Prostate gland (tissue), 2 donors: ENCODE measurements around the gene NLRP11. TPM values are rescaled to one million over a fixed set of nuclear protein-coding genes. Genes with fewer than 3 reads are reported as not detected.

Experiments used
- DNase-seq: peaks from one replicate; pipeline ENCODE4 v3.0.0-alpha.2; 2019; ENCODE audit warnings: low spot score
- H3K27ac ChIP-seq, 2 donors: fragments of 200-600 bp; sonication (generic); 2 replicates each; pipeline ENCODE4 v1.5.1; 2017 to 2019
- H3K27me3 ChIP-seq: fragments of 200-600 bp; sonication (generic); replicated peaks from 2 replicates; pipeline ENCODE4 v1.5.1; 2019; ENCODE audit not compliant: insufficient read depth
- H3K36me3 ChIP-seq, 2 donors: fragments of 200-600 bp; sonication (generic); 1 replicate in 1 of 2; 2 replicates in 1 of 2; pipeline versions ENCODE4 v1.5.1 to v1.8.1; 2017 to 2019
- H3K4me1 ChIP-seq: fragments of 200-600 bp; sonication (generic); replicated peaks from 2 replicates; pipeline ENCODE4 v1.5.1; 2019
- H3K4me3 ChIP-seq, 2 donors: fragments of 200-600 bp; sonication (generic); 2 replicates each; pipeline ENCODE4 v1.5.1; 2017 to 2019
- H3K9me3 ChIP-seq: fragments of 200-600 bp; sonication (generic); 2 replicates; pipeline ENCODE4 v1.5.1; 2017
- CTCF ChIP-seq, 4 experiments: fragments of 200-600 bp in 2 of 4; fragments of 450-650 bp in 2 of 4; sonication (generic) in 2 of 4; IDR thresholded peaks; 1 replicate in 3 of 4; 2 replicates in 1 of 4; pipeline ENCODE4 v1.5.1; 2016 to 2019; ENCODE audit warnings: antibody characterized with exemption in 4 of 4, mild to moderate bottlenecking in 2 of 4, moderate library complexity in 2 of 4
- POLR2A ChIP-seq: fragments of 450-650 bp; IDR thresholded peaks from one replicate; pipeline ENCODE4 v1.6.1; 2016; ENCODE audit warnings: antibody characterized with exemption, mild to moderate bottlenecking
- POLR2AphosphoS5 ChIP-seq: sonication (generic); formaldehyde crosslinking; IDR thresholded peaks from one replicate; pipeline ENCODE4 v1.6.1; 2017; ENCODE audit warnings: antibody characterized with exemption
- WGBS: methylation state at CpG from one replicate; pipeline ENCODE4 v1.1.5; 2018; 5-methylcytosine and 5-hydroxymethylcytosine counted together
- intact Hi-C: fragments of 100-400 bp; cut with DNase I; formaldehyde crosslinking; loops from one replicate; pipeline ENCODE4 v1.14.2; 2022
- total RNA-seq, 2 donors: library from RNA; depleted of rRNA; stranded (reverse); fragments of >200 nt; gene quantifications; one replicate each; pipeline ENCODE4 v1.1.0, GENCODE V29; 2016

Gene NLRP11
- total RNA-seq, 2 donors from 2014 or later = 1.5 TPM; not detected in 1

GRCh38 chr19:55838906-55839305 lies 7.1 kb upstream of the NLRP11 start:
- intact Hi-C loops = no loop called here

DNA sequence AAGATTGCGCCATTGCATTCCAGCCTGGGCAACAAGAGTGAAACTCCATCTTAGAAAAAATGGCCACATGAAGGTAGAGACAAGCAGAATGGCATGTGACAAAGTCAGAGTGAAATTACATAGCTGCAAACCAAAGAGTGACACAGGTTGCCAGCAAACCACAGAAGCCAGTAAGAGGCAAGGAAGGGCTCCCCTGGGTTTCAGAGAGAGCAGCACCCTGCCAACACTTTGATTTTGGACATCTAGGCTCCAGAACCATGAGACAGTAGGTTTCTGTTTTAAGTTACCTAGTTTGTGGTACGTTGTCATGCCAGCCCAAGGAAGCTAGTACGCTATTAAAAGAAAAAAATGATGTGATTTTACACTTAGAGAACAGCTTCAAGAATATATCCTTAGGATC lies 6.5 kb upstream of the NLRP11 start:
- no peaks in the 10 kb centered on the region for H3K36me3 ChIP-seq

More at GRCh38 chr19:55838906-55839305, 7.1 kb upstream of the NLRP11 start:
- H3K9me3 ChIP-seq = no peaks in the 10 kb centered on the region
- WGBS = 53% methylated on average over 4 of the region's 4 CpGs
- H3K27ac ChIP-seq = no peak overlapping the region
- no peaks in the 10 kb centered on the region for H3K36me3 ChIP-seq
- H3K4me1 ChIP-seq = no peaks in the 10 kb centered on the region
- H3K27me3 ChIP-seq = no peaks in the 10 kb centered on the region
- TF ChIP-seq POLR2A (no peak), POLR2AphosphoS5 (no peak), CTCF (IDR thresholded peaks at IDR 0.05) (no peak)
- DNase-seq = no peak
- no peak overlapping the region for H3K4me3 ChIP-seq

GRCh38 chr19:55836340-55836739 lies 4.5 kb upstream of the NLRP11 start, which contains the start of gene NLRP4:
Gene NLRP4 (plus strand): TSS chr19:55836540. CDS start chr19:55852081, 15,541 bp downstream.
- Histone ChIP-seq H3K4me1 (no peaks in the 10 kb centered on the region), H3K4me3 (no peak within 1 kb of the TSS), H3K36me3 (no peaks in the 10 kb centered on the region), H3K27ac (no peak within 1 kb of the TSS), H3K27me3 (no peaks in the 10 kb centered on the region), H3K9me3 (no peaks in the 10 kb centered on the region)
- intact Hi-C loops = no loop called here
- TF ChIP-seq POLR2A (no peak), CTCF (IDR thresholded peaks at IDR 0.05) (no peak), POLR2AphosphoS5 (no peak)
- DNase-seq = no peak
- WGBS = 91% methylated on average over 16 of the region's 16 CpGs

More for the DNA sequence above, 6.5 kb upstream of the NLRP11 start:
- no peak for TF ChIP-seq POLR2AphosphoS5
- TF ChIP-seq POLR2A = no peak
- TF ChIP-seq CTCF (IDR thresholded peaks at IDR 0.05) = no peak
- WGBS = 86% methylated on average over 3 of the region's 3 CpGs
- Histone ChIP-seq H3K4me1 (no peaks in the 10 kb centered on the region), H3K27me3 (no peaks in the 10 kb centered on the region), H3K27ac (no peak overlapping the region), H3K4me3 (no peak overlapping the region), H3K9me3 (no peaks in the 10 kb centered on the region)
- DNase-seq = no peak
- intact Hi-C loops = no loop called here

GRCh38 chr19:55832676-55833075 lies 877 bp upstream of the NLRP11 start:
- Histone ChIP-seq H3K27me3 (no peaks in the 10 kb centered on the region), H3K4me3 (no peak overlapping the region), H3K9me3 (no peaks in the 10 kb centered on the region), H3K36me3 (no peaks in the 10 kb centered on the region), H3K27ac (no peak overlapping the region), H3K4me1 (no peaks in the 10 kb centered on the region)
- TF ChIP-seq CTCF (IDR thresholded peaks at IDR 0.05) (no peak), POLR2AphosphoS5 (no peak), POLR2A (no peak)
- WGBS = 35% methylated on average over 4 of the region's 4 CpGs
- intact Hi-C loops = no loop called here
- no peak for DNase-seq

DNA sequence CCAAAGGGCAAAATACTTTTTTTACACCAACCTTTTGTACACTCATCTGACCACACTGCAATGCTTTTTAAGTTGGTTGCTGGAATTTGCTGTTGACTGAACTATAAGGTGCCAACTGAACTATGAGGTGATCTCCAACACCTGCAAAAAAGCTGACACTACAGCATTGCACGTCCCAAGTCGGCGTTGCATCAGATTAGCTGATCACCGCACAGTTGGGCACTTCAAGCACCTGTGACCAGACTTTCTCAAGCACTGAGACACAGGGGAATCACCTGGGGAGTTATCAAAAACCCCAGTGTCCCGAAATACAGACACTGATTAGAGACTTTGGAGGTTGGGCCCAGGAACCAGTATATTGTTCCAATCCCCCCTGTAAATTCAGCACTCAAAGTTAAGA lies 1.1 kb downstream of the NLRP11 start:
- WGBS = 80% methylated on average over 5 of the region's 5 CpGs
- Histone ChIP-seq H3K9me3 (no peaks in the 10 kb centered on the region), H3K4me1 (no peaks in the 10 kb centered on the region), H3K27ac (no peak overlapping the region), H3K36me3 (no peaks in the 10 kb centered on the region), H3K27me3 (no peaks in the 10 kb centered on the region), H3K4me3 (no peak overlapping the region)
- no peak for TF ChIP-seq POLR2AphosphoS5
- no peak for TF ChIP-seq POLR2A
- TF ChIP-seq CTCF (IDR thresholded peaks at IDR 0.05) = no peak
- no peak for DNase-seq
- intact Hi-C loops = no loop called here
